ENCODE measurements around the gene SF3B3. TPM values are rescaled to one million over a fixed set of nuclear protein-coding genes. Genes with fewer than 3 reads are reported as not detected.

SF3B3 gene
- polyA plus RNA-seq, 1 donor (not counting 4 experiments of a cell fraction or from before 2014, with no cell fraction given), result 142 TPM

- H2AFZ ChIP-seq (ENCODE audit: control insufficient read depth, low read length), result no peak overlapping the region
- no peaks in the 10 kb centered on the region for H3K9me1 ChIP-seq (ENCODE audit: control insufficient read depth, extremely low read depth, insufficient read depth, low read length)
- H3K4me2 ChIP-seq (ENCODE audit: control insufficient read depth, extremely low read depth, insufficient read depth, low read depth, low read length), result no peak overlapping the region
- DNase-seq (ENCODE audit: low read depth, low spot score) (no peak), FAIRE-seq (no peak)
- peaks cover 73% of the 10 kb centered on the region for H3K79me2 ChIP-seq (ENCODE audit: control insufficient read depth, insufficient read depth, low read length)
- no peak overlapping the region for H3K27ac ChIP-seq (ENCODE audit: control insufficient read depth, insufficient read depth, low read length)
- H3K9ac ChIP-seq (ENCODE audit: control insufficient read depth, extremely low read depth, insufficient read depth, low read length), result no peak overlapping the region
- peaks cover 7% of the 10 kb centered on the region for H4K20me1 ChIP-seq (ENCODE audit: control insufficient read depth, extremely low read depth, insufficient read depth, low read length)
- dilution Hi-C loops (cut with MboI; ENCODE audit: extremely low pct_ligation_motif_present, low sequenced_read_pairs), result no loop called here
- no peak overlapping the region for H3K4me3 ChIP-seq (ENCODE audit: control insufficient read depth in 2 of 3, extremely low read depth in 1 of 3, insufficient read depth in 2 of 3, low read depth in 1 of 3, low read length in 3 of 3)
- H3K36me3 ChIP-seq (ENCODE audit: control insufficient read depth in 2 of 2, extremely low read depth in 1 of 2, insufficient read depth in 2 of 2, low read length in 2 of 2), result peaks cover 30 to 52% of the 10 kb centered on the region in 2 experiments
- H3K4me1 ChIP-seq (ENCODE audit: control insufficient read depth, extremely low read depth, insufficient read depth, low read length), result no peaks in the 10 kb centered on the region
- H3K9me3 ChIP-seq (ENCODE audit: control insufficient read depth, low read depth, low read length), result no peaks in the 10 kb centered on the region
- no peak for TF ChIP-seq CTCF (optimal IDR thresholded peaks at IDR 0.05 in 1 of 3, IDR thresholded peaks at IDR 0.05 in 1 of 3, conservative IDR thresholded peaks at IDR 0.05 in 1 of 3; ENCODE audit: extremely low read depth in 1 of 3, insufficient read depth in 2 of 3, low read length in 3 of 3)
- no peak for TF ChIP-seq EZH2 (IDR thresholded peaks at IDR 0.05; ENCODE audit: low read length)
- no peaks in the 10 kb centered on the region for H3K27me3 ChIP-seq (ENCODE audit: control insufficient read depth, extremely low read depth, insufficient read depth, low read length)
These were observed 20.9 kb downstream of the SF3B3 start for GRCh38 chr16:70544548-70544947.

DNA sequence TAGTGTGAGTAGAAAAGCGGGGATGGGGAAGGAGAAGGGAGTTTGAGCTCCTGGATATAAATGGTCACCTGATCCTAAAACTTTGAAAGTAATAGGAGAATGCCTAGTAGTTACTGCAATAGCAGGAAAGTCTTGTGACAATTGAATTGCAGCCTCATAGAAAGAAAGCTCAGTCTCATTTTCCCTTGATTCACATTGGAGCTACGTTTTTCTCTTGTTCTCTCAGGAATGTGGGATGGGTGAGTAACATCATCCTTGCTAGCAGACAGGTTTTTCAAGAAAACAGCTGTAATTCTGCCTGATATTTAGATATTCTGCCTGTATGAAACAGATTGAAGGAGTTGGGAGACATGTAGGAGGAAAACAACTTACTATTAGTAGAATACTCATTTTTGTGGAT is 25.3 kb downstream of the SF3B3 start:
- dilution Hi-C loops (cut with MboI; ENCODE audit: extremely low pct_ligation_motif_present, low sequenced_read_pairs), result no loop called here

More for the DNA sequence above, 25.3 kb downstream of the SF3B3 start:
- no peaks in the 10 kb centered on the region for H3K9me3 ChIP-seq (ENCODE audit: control insufficient read depth, low read depth, low read length)
- no peak overlapping the region for H3K27ac ChIP-seq (ENCODE audit: control insufficient read depth, insufficient read depth, low read length)
- no peak for TF ChIP-seq EZH2 (IDR thresholded peaks at IDR 0.05; ENCODE audit: low read length)
- no peak for TF ChIP-seq CTCF (optimal IDR thresholded peaks at IDR 0.05 in 1 of 3, IDR thresholded peaks at IDR 0.05 in 1 of 3, conservative IDR thresholded peaks at IDR 0.05 in 1 of 3; ENCODE audit: extremely low read depth in 1 of 3, insufficient read depth in 2 of 3, low read length in 3 of 3)
- H4K20me1 ChIP-seq (ENCODE audit: control insufficient read depth, extremely low read depth, insufficient read depth, low read length), result peaks cover 11% of the 10 kb centered on the region
- no peaks in the 10 kb centered on the region for H3K27me3 ChIP-seq (ENCODE audit: control insufficient read depth, extremely low read depth, insufficient read depth, low read length)
- FAIRE-seq (no peak), DNase-seq (ENCODE audit: low read depth, low spot score) (no peak)
- no peak overlapping the region for H3K4me3 ChIP-seq (ENCODE audit: control insufficient read depth in 2 of 3, extremely low read depth in 1 of 3, insufficient read depth in 2 of 3, low read depth in 1 of 3, low read length in 3 of 3)
- no peak overlapping the region for H3K4me2 ChIP-seq (ENCODE audit: control insufficient read depth, extremely low read depth, insufficient read depth, low read depth, low read length)
- H3K79me2 ChIP-seq (ENCODE audit: control insufficient read depth, insufficient read depth, low read length), result peaks cover 71% of the 10 kb centered on the region
- H3K4me1 ChIP-seq (ENCODE audit: control insufficient read depth, extremely low read depth, insufficient read depth, low read length), result peaks cover 4% of the 10 kb centered on the region
- H3K9me1 ChIP-seq (ENCODE audit: control insufficient read depth, extremely low read depth, insufficient read depth, low read length), result no peaks in the 10 kb centered on the region
- no peak overlapping the region for H2AFZ ChIP-seq (ENCODE audit: control insufficient read depth, low read length)
- H3K9ac ChIP-seq (ENCODE audit: control insufficient read depth, extremely low read depth, insufficient read depth, low read length), result no peak overlapping the region
- H3K36me3 ChIP-seq (ENCODE audit: control insufficient read depth in 2 of 2, extremely low read depth in 1 of 2, insufficient read depth in 2 of 2, low read length in 2 of 2), result peaks cover 31 to 60% of the 10 kb centered on the region in 2 experiments
